PC-3 (cell line): Measurements from ENCODE around the gene LGALS16. TPM values are rescaled to one million over a fixed set of nuclear protein-coding genes. Genes with fewer than 3 reads are reported as not detected.

ENCODE experiments used
- ATAC-seq: fragments of 200-7000 bp; cut with Tn5 transposase; 2 replicates; pipeline ENCODE4 v1.9.1; 2020; ENCODE audit warnings: mild to moderate bottlenecking, moderate library complexity
- BruUV-seq: library from RNA; stranded (reverse); fragments of 400-500 nt; replicated peaks from 2 replicates; lab custom pipeline; 2021; lab: Mats Ljungman, UMichigan
- CTCF ChIA-PET: fragments of 300-600 bp; sonication (Branson Sonifier 250); formaldehyde crosslinking; loops from one replicate; lab custom pipeline; 2022; ENCODE audit warnings: antibody characterized with exemption; lab: Charles Lee
- POLR2A ChIA-PET: fragments of 300-600 bp; sonication (Branson Sonifier 250); formaldehyde crosslinking; loops from one replicate; lab custom pipeline; 2022; ENCODE audit warnings: antibody characterized with exemption; ENCODE audit not compliant: unreplicated experiment; lab: Charles Lee
- DNase-seq: peaks from one replicate; pipeline ENCODE4 v3.0.0-alpha.2; 2015
- H2AFZ ChIP-seq: fragments of 300-600 bp; sonication (generic); 2 replicates; pipeline ENCODE4 v1.6.0; 2016; ENCODE audit warnings: antibody characterized with exemption, low read length
- H3F3A ChIP-seq: fragments of 300-600 bp; sonication (generic); one replicate; pipeline ENCODE4 v1.6.0; 2017; ENCODE audit warnings: antibody characterized with exemption, low read length, control low read depth, mild to moderate bottlenecking; ENCODE audit not compliant: unreplicated experiment
- H3K27ac ChIP-seq: fragments of 300-600 bp; sonication (generic); 2 replicates; pipeline ENCODE4 v1.5.1; 2016; ENCODE audit warnings: mild to moderate bottlenecking, low read length
- H3K27me3 ChIP-seq: fragments of 300-600 bp; sonication (generic); 2 replicates; pipeline ENCODE4 v1.6.1; 2016; ENCODE audit warnings: low read length, mixed read lengths
- H3K36me3 ChIP-seq: fragments of 300-600 bp; sonication (generic); 2 replicates; pipeline ENCODE4 v1.6.1; 2016; ENCODE audit warnings: low read depth, mixed run types, low read length, mixed read lengths
- H3K4me1 ChIP-seq: fragments of 300-600 bp; sonication (generic); 2 replicates; pipeline ENCODE4 v1.5.1; 2016; ENCODE audit warnings: low read length; ENCODE audit not compliant: insufficient read depth
- H3K4me2 ChIP-seq: fragments of 300-600 bp; sonication (generic); 2 replicates; pipeline ENCODE4 v1.6.0; 2016; ENCODE audit warnings: low read length
- H3K4me3 ChIP-seq: fragments of 300-600 bp; sonication (generic); 2 replicates; pipeline ENCODE4 v1.5.1; 2016; ENCODE audit warnings: mild to moderate bottlenecking, low read length, mixed read lengths
- H3K79me2 ChIP-seq: fragments of 300-600 bp; sonication (generic); 2 replicates; pipeline ENCODE4 v1.6.1; 2017; ENCODE audit warnings: low read length, mixed read lengths
- H3K9ac ChIP-seq: fragments of 300-600 bp; sonication (generic); 2 replicates; pipeline ENCODE4 v1.6.0; 2016; ENCODE audit warnings: mild to moderate bottlenecking, low read length
- H3K9me2 ChIP-seq: fragments of 300-600 bp; sonication (generic); replicated peaks from 2 replicates; pipeline ENCODE4 v1.6.1; 2016; ENCODE audit warnings: mixed run types, low read length, mixed read lengths
- H3K9me3 ChIP-seq: fragments of 300-600 bp; sonication (generic); 2 replicates; pipeline ENCODE4 v1.6.1; 2016; ENCODE audit warnings: low read length, mixed read lengths
- H4K20me1 ChIP-seq: fragments of 300-600 bp; sonication (generic); 2 replicates; pipeline ENCODE4 v1.6.1; 2016; ENCODE audit warnings: low read length, mixed read lengths
- CTCF ChIP-seq: fragments of 300-600 bp; sonication (generic); conservative IDR thresholded peaks from 2 replicates; pipeline ENCODE4 v1.5.1; 2017; ENCODE audit warnings: antibody characterized with exemption, low read depth, mild to moderate bottlenecking, low read length
- EZH2 ChIP-seq: fragments of 300-600 bp; sonication (generic); IDR thresholded peaks from one replicate; pipeline ENCODE4 v1.6.1; 2017; ENCODE audit warnings: antibody characterized with exemption, mild to moderate bottlenecking, low read length; ENCODE audit not compliant: unreplicated experiment
- EZH2phosphoT487 ChIP-seq: fragments of 300-600 bp; sonication (generic); IDR thresholded peaks from 2 replicates; pipeline ENCODE4 v1.6.1; 2018; ENCODE audit warnings: mild to moderate bottlenecking, antibody characterized with exemption, low read length, borderline replicate concordance
- intact Hi-C: fragments of 100-400 bp; cut with micrococcal nuclease; formaldehyde crosslinking; loops from 2 replicates; pipeline ENCODE4 v1.9.0; 2023
- total RNA-seq: library from RNA; depleted of rRNA; stranded (reverse); fragments of >200 nt; gene quantifications from 2 replicates; pipeline ENCODE4 v1.2.3, GENCODE V29; 2014

Gene LGALS16
- total RNA-seq, 1 experiment from 2014 or later = not detected

- no peak for ATAC-seq
- CTCF ChIA-PET = no interaction called here
Measured at GRCh38 chr19:39613597-39613996, 42.1 kb upstream of the LGALS16 start.

GRCh38 chr19:39617745-39618144, 38.0 kb upstream of the LGALS16 start:
- H3K79me2 ChIP-seq = no peaks in the 10 kb centered on the region
- H3K27me3 ChIP-seq = peaks cover 1% of the 10 kb centered on the region; the same call in 1 of the 2 replicates
- ATAC-seq (no peak), DNase-seq (no peak)
- H3F3A ChIP-seq = no peaks in the 10 kb centered on the region
- H3K36me3 ChIP-seq = no peaks in the 10 kb centered on the region
- H3K9ac ChIP-seq = no peak overlapping the region
- no TSS peak for BruUV-seq
- H3K4me2 ChIP-seq = no peak overlapping the region
- ChIA-PET CTCF (no interaction called here), POLR2A (no interaction called here)
- H3K27ac ChIP-seq = no peak overlapping the region
- H3K9me2 ChIP-seq = no peaks in the 10 kb centered on the region
- no peak for TF ChIP-seq EZH2phosphoT487
- TF ChIP-seq EZH2 = no peak
- TF ChIP-seq CTCF = no peak
- no peak overlapping the region for H3K4me3 ChIP-seq
- H4K20me1 ChIP-seq = no peaks in the 10 kb centered on the region
- H2AFZ ChIP-seq = no peak overlapping the region
- intact Hi-C loops = no loop called here
- no peaks in the 10 kb centered on the region for H3K9me3 ChIP-seq
- no peaks in the 10 kb centered on the region for H3K4me1 ChIP-seq

More at GRCh38 chr19:39613597-39613996, 42.1 kb upstream of the LGALS16 start:
- no peaks in the 10 kb centered on the region for H3K9me3 ChIP-seq
- no TSS peak for BruUV-seq
- POLR2A ChIA-PET = no interaction called here
- no peaks in the 10 kb centered on the region for H3K79me2 ChIP-seq
- no peaks in the 10 kb centered on the region for H3K36me3 ChIP-seq
- H3K9me2 ChIP-seq = no peaks in the 10 kb centered on the region
- H3K4me1 ChIP-seq = no peaks in the 10 kb centered on the region
- H3K4me3 ChIP-seq = no peak overlapping the region
- no peak overlapping the region for H3K4me2 ChIP-seq
- H2AFZ ChIP-seq = no peak overlapping the region
- TF ChIP-seq EZH2 = no peak
- TF ChIP-seq CTCF = no peak
- TF ChIP-seq EZH2phosphoT487 = no peak
- H3K27me3 ChIP-seq = peaks cover 15% of the 10 kb centered on the region
- intact Hi-C loops = no loop called here
- H3F3A ChIP-seq = no peaks in the 10 kb centered on the region
- no peak overlapping the region for H3K9ac ChIP-seq
- no peak for DNase-seq
- H3K27ac ChIP-seq = no peak overlapping the region
- H4K20me1 ChIP-seq = no peaks in the 10 kb centered on the region

GRCh38 chr19:39623946-39624345, 31.8 kb upstream of the LGALS16 start:
- ChIA-PET CTCF (no interaction called here), POLR2A (no interaction called here)
- Histone ChIP-seq H3K36me3 (no peaks in the 10 kb centered on the region), H3K79me2 (no peaks in the 10 kb centered on the region), H3K9ac (no peak overlapping the region), H2AFZ (no peak overlapping the region), H3F3A (no peaks in the 10 kb centered on the region), H3K9me3 (no peaks in the 10 kb centered on the region), H3K27ac (no peak overlapping the region), H3K4me2 (no peak overlapping the region), H4K20me1 (no peaks in the 10 kb centered on the region), H3K4me3 (no peak overlapping the region), H3K4me1 (no peaks in the 10 kb centered on the region), H3K9me2 (no peaks in the 10 kb centered on the region), H3K27me3 (peaks cover 42% of the 10 kb centered on the region)
- TF ChIP-seq EZH2 (no peak), EZH2phosphoT487 (no peak), CTCF (no peak)
- intact Hi-C loops = no loop called here
- DNase-seq = no peak
- no peak for ATAC-seq
- BruUV-seq = no TSS peak
